H1 (cell line): ENCODE data around the gene DUOXA1. TPM values are rescaled to one million over a fixed set of nuclear protein-coding genes. Genes with fewer than 3 reads are reported as not detected.

Experiments used
- CHD1 ChIP-seq: IDR thresholded peaks from 2 replicates; pipeline ENCODE4 v1.6.1; 2012; ENCODE audit warnings: low read depth, low read length, improper control_type of control experiment
- ZNF274 ChIP-seq: IDR thresholded peaks from 2 replicates; pipeline ENCODE4 v1.7.0; 2012; ENCODE audit warnings: low read length, borderline replicate concordance; ENCODE audit errors: extremely low read depth
- polyA plus RNA-seq, 7 experiments: library from polyadenylated mRNA; depleted of rRNA in 3 of 7; stranded (reverse) in 5 of 7; unstranded in 2 of 7; fragments of >200 nt in 5 of 7; fragments of 200-250 nt in 2 of 7; gene quantifications; 1 replicate in 5 of 7; 2 replicates in 1 of 7; 4 replicates in 1 of 7; pipeline versions ENCODE4 v1.2.1 to v1.2.3, GENCODE V29; 2011 to 2013; ENCODE audit warnings: missing spikeins in 2 of 7, mixed read lengths in 2 of 7
- total RNA-seq: library from RNA; stranded (reverse); fragmentation: NEBNext Ultra II Directional; extraction: Animal tissue kit (Norgen Biotek cat#: 25700); gene quantifications from 2 replicates; pipeline ENCODE4 v1.2.1, GENCODE V29; 2021
- TF ChIP-seq, protein P1 (sequence below): IDR thresholded peaks from 2 replicates; pipeline ENCODE4 v1.6.1; 2011; ENCODE audit warnings: low read depth, mild to moderate bottlenecking, low read length; ENCODE audit not compliant: insufficient read depth

DUOXA1 gene
- total and polyA plus RNA-seq, 2 of the 8 experiments (the other 6 are each of a cell fraction or from before 2014, with no cell fraction given) = 0.18 TPM; not detected in 1

DNA sequence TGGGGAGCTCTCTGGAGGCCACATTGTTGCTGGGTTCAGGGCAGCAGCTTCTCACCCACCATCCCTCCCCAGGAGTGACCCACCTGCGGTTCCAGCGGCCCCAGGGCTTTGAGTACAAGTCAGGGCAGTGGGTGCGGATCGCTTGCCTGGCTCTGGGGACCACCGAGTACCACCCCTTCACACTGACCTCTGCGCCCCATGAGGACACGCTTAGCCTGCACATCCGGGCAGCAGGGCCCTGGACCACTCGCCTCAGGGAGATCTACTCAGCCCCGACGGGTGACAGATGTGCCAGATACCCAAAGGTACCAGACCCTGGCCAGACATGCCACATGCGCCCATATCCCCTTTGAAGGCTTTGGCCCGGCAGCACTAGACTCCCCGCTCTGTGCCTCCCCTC lies 32.0 kb upstream of the DUOXA1 start (continued):
- no peak for TF ChIP-seq ZNF274
- no peak for TF ChIP-seq CHD1
- TF ChIP-seq, protein P1, sequence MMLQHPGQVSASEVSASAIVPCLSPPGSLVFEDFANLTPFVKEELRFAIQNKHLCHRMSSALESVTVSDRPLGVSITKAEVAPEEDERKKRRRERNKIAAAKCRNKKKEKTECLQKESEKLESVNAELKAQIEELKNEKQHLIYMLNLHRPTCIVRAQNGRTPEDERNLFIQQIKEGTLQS = no peak
